ENCODE measurements around the gene TAF1B. TPM values are rescaled to one million over a fixed set of nuclear protein-coding genes. Genes with fewer than 3 reads are reported as not detected.

The TAF1B gene
- total RNA-seq, 1 experiment from 2014 or later: 29.9 TPM

DNA sequence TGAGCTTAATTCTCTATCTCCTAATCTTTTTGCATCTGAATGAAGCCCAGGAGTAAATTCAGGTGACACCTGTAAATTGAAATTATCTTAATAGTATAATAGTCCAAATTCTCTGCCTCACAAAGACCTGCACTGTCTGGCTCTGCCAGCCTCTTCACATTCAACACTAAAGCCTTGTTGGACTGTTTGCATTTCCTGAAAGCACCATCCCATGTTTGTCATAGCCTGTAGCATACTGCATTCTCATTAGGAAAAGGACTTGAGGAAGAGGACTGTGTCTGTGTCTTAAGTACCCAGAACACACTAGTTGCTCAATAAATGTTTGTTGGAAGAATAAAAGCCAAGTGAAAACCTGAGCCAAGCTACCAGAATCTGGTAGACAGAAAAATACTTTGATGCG lies 65.4 kb downstream of the TAF1B start:
- Histone ChIP-seq H3K79me1 (ENCODE audit: insufficient read depth, low read depth, low read length, poor library complexity, severe bottlenecking) (no peaks in the 10 kb centered on the region), H3K23ac (ENCODE audit: insufficient read length, low read depth, low read length) (no peak overlapping the region), H4K5ac (ENCODE audit: insufficient read length, low read depth, low read length) (no peak overlapping the region), H2AK5ac (ENCODE audit: insufficient read length, low read length) (no peak overlapping the region), H3K4me2 (ENCODE audit: insufficient read depth, insufficient read length, low read length) (no peak overlapping the region), H2AFZ (ENCODE audit: low read length) (no peak overlapping the region), H3T11ph (ENCODE audit: low read length) (no peak overlapping the region), H2BK15ac (ENCODE audit: low read depth, low read length) (no peak overlapping the region), H3K27ac (ENCODE audit: insufficient read length, low read depth, low read length) (no peak overlapping the region), H3K18ac (ENCODE audit: insufficient read length, low read depth, low read length) (no peak overlapping the region), H4K20me1 (ENCODE audit: control insufficient read depth, insufficient read depth, insufficient read length) (no peaks in the 10 kb centered on the region), H3K27me3 (ENCODE audit: insufficient read depth, low read length) (no peaks in the 10 kb centered on the region), H3K23me2 (ENCODE audit: insufficient read length, low read depth, low read length, poor library complexity, severe bottlenecking) (no peaks in the 10 kb centered on the region), H4K91ac (ENCODE audit: insufficient read length, low read depth, low read length) (no peak overlapping the region), H3K9me3 (ENCODE audit: control insufficient read depth, low read depth, low read length) (no peaks in the 10 kb centered on the region), H3K4me1 (ENCODE audit: insufficient read depth, low read length) (no peaks in the 10 kb centered on the region), H2BK5ac (ENCODE audit: insufficient read length, low read length) (no peak overlapping the region), H4K8ac (replicated peaks; ENCODE audit: insufficient read length, low read depth, low read length) (no peak overlapping the region), H3K79me2 (ENCODE audit: insufficient read depth, low read length) (no peaks in the 10 kb centered on the region), H2BK120ac (ENCODE audit: low read depth, low read length, poor library complexity, severe bottlenecking) (no peak overlapping the region), H2BK12ac (ENCODE audit: insufficient read length, low read depth, low read length) (no peak overlapping the region), H3K14ac (ENCODE audit: insufficient read depth, low read length) (no peak overlapping the region), H3K9ac (ENCODE audit: extremely low read depth, insufficient read length, low read length) (peak overlapping the region; percentile 14), H2BK20ac (ENCODE audit: low read depth, low read length, poor library complexity, severe bottlenecking) (no peak overlapping the region), H3K4ac (ENCODE audit: low read depth, low read length) (no peak overlapping the region), H3K56ac (ENCODE audit: insufficient read length, low read depth, low read length) (no peak overlapping the region)
- Mint-ChIP-seq H3K4me1 (no peaks in the 10 kb centered on the region), H3K27me3 (ENCODE audit: low read depth) (no peaks in the 10 kb centered on the region), H3K4me3 (no peak overlapping the region), H3K36me3 (ENCODE audit: insufficient read depth in 1 of 3, low read depth in 3 of 3) (peaks cover 0 to 23% (median 18%) of the 10 kb centered on the region in 3 experiments; a peak in 5 of 7 replicates), H3K27ac (no peak overlapping the region), H3K9me3 (no peaks in the 10 kb centered on the region)
- WGBS (ENCODE audit: extremely low coverage, insufficient read length, low lambda C conversion rate): no CpG with 5 or more reads among the region's 1 CpG
- TF ChIP-seq, protein P1, sequence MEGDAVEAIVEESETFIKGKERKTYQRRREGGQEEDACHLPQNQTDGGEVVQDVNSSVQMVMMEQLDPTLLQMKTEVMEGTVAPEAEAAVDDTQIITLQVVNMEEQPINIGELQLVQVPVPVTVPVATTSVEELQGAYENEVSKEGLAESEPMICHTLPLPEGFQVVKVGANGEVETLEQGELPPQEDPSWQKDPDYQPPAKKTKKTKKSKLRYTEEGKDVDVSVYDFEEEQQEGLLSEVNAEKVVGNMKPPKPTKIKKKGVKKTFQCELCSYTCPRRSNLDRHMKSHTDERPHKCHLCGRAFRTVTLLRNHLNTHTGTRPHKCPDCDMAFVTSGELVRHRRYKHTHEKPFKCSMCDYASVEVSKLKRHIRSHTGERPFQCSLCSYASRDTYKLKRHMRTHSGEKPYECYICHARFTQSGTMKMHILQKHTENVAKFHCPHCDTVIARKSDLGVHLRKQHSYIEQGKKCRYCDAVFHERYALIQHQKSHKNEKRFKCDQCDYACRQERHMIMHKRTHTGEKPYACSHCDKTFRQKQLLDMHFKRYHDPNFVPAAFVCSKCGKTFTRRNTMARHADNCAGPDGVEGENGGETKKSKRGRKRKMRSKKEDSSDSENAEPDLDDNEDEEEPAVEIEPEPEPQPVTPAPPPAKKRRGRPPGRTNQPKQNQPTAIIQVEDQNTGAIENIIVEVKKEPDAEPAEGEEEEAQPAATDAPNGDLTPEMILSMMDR (conservative IDR thresholded peaks at IDR 0.05): no peak
- DNase-seq: no peak
